Measurements from ENCODE around the gene CACNA1I.
A peak's percentile ranks its signal among the peaks of the same experiment; 100 is the strongest.
"Not testable (repeated sequence)": the region's sequence is repeated elsewhere in the genome, so short reads cannot be mapped to it uniquely, and the experiment has no call there.

The CACNA1I gene
- total RNA-seq = 125 to 156 reads per million in 2 donors

DNA sequence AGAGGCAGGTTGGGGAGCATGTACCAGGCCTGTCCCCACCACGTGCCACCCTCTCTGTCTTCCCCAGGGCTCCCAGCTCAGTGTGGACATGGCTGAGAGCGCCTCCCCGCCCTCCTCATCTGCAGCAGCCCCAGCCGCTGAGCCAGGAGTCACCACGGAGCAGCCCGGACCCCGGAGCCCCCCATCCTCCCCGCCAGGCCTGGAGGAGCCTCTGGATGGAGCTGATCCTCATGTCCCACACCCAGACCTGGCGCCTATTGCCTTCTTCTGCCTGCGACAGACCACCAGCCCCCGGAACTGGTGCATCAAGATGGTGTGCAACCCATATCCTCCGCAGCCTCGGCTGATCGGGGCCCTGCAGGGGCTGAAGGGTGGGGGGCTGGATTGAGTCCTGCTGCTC is at the start of gene CACNA1I:
TSS of gene CACNA1I (plus strand) at position 89 of the 400 bp plus-strand sequence. CDS start at position 89, 0 bp downstream.
- no peak for DNase-seq

DNA sequence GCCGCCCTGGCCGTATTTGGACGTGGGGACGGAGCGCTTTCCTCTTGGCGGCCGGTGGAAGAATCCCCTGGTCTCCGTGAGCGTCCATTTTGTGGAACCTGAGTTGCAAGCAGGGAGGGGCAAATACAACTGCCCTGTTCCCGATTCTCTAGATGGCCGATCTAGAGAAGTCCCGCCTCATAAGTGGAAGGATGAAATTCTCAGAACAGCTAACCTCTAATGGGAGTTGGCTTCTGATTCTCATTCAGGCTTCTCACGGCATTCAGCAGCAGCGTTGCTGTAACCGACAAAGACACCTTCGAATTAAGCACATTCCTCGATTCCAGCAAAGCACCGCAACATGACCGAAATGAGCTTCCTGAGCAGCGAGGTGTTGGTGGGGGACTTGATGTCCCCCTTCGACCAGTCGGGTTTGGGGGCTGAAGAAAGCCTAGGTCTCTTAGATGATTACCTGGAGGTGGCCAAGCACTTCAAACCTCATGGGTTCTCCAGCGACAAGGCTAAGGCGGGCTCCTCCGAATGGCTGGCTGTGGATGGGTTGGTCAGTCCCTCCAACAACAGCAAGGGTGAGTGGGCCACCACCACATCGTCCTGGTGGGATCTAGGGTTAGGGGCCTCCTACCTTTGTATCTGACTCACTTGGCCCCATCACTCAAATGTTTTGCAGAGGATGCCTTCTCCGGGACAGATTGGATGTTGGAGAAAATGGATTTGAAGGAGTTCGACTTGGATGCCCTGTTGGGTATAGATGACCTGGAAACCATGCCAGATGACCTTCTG is 49.3 kb upstream of the CACNA1I start:
- DNase-seq = not testable (repeated sequence)

DNA sequence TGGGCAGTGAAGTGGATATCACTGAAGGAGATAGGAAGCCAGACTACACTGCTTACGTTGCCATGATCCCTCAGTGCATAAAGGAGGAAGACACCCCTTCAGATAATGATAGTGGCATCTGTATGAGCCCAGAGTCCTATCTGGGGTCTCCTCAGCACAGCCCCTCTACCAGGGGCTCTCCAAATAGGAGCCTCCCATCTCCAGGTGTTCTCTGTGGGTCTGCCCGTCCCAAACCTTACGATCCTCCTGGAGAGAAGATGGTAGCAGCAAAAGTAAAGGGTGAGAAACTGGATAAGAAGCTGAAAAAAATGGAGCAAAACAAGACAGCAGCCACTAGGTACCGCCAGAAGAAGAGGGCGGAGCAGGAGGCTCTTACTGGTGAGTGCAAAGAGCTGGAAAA is 48.5 kb upstream of the CACNA1I start:
- DNase-seq = not testable (repeated sequence)

DNA sequence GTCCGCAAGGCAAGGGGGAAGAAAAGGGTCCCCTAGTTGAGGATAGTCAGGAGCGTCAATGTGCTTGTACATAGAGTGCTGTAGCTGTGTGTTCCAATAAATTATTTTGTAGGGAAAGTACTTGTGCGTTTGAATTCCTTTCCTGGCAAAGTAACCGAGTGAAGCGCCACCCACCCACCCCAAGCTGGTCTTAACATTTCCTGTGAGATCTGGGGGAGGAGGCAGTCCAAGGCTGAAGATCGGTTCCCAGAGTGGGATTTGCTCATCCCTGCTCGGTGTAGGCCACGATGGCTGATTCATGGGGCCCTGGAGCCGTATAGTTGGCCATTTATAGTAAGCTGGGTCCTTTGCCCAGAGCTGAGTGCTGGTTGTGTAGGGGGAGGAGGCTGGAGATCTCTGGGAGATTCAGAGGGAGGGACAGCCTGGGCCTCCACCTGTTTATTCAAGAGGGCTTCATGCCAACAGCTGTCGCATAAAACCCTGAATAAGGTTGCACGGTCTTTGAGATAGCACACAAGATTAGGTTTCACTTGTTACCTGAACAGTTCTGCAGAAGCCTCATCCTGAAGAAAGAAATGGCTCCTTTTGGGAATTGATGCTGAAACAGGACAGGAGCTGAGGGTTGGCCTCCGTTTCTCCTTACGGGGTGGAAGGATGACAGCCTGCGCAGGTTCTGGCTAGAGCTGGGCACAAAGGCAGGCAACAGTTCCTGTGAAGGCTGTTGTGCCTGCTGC is 47.8 kb upstream of the CACNA1I start:
- peak in 2 of 5 experiments; percentile 12 to 74 for DNase-seq

- no peak for DNase-seq
Observed at GRCh38 chr22:39524089-39524752, 46.3 kb upstream of the CACNA1I start.

- no peak for DNase-seq
Observed at GRCh38 chr22:39524753-39525657, 45.5 kb upstream of the CACNA1I start.

GRCh38 chr22:39525658-39525975 is 44.9 kb upstream of the CACNA1I start:
- no peak for DNase-seq

DNA sequence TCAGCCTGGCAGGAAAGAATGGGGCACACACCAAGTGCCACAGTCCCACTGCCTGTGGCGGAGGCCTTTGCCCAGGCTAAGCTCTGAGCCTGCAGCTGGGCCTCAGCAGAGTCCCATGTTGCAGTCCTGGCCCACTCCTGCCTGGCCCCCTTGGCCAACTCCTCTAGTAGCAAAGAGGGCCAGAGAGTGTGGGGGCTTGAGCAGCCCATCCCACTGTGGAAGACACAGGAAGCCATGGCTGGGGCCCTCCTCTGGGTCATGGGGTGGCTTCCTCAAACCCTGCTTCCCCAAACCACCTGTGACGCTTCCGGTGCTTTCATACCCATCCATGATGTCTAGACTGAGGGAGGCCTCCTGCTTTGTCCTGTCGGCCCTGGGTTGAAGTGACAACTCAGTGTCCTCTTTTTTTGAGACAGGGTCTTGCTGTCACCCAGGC is 43.8 kb upstream of the CACNA1I start:
- DNase-seq = peak in 2 of 5 experiments; percentile 56 to 60

GRCh38 chr22:39527481-39527961 is 43.0 kb upstream of the CACNA1I start:
- no peak for DNase-seq

DNA sequence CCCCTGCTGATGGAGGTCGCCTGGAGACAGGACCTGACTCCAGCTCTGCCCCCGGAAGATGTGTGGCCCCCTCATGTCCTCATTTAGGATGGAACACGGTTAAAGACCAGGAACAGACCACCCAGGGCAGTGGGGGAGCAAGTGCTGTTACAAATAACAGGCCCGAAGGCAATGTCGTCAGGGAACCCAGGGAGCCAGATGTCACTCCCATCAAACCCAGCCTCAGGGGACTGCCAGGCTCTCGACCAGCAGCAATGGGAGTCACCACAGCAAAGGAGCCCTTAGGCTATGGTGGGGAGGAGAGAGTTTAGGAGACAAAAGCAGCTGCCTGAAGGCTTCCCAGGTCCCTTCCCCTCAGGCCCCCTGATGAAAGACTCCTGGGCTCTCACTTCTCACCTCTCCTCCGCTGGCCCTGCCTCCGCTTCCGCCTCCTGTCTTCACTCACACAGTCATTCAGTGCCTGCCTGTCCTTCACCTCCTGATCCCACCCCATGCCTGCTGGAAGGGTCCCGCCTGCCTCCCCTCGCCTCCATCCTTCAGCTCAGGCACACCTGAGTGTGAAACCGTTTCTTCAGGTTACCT is 42.4 kb upstream of the CACNA1I start:
- no peak for DNase-seq

GRCh38 chr22:39528681-39529486 is 41.7 kb upstream of the CACNA1I start:
- peak; percentile 80 to 96 (median 87) for DNase-seq

DNA sequence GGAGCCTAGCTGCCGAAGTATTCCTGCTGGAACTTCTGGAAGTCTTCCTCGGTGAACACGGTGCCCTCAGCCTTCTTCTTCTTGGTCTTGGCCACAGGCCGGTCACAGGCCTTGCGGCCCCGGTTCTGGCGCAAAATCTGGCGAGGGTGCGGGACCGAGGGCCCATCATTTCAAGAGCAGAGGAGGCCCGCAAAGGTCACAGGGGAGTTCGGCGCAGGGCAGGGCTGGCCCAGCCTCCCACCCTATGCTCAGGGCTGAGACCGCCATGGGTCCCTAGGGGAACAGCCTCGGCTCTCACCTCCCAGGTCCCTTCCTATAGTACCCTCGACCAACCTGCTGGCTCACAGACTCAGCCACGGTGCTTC is 41.1 kb upstream of the CACNA1I start:
- DNase-seq = no peak

DNA sequence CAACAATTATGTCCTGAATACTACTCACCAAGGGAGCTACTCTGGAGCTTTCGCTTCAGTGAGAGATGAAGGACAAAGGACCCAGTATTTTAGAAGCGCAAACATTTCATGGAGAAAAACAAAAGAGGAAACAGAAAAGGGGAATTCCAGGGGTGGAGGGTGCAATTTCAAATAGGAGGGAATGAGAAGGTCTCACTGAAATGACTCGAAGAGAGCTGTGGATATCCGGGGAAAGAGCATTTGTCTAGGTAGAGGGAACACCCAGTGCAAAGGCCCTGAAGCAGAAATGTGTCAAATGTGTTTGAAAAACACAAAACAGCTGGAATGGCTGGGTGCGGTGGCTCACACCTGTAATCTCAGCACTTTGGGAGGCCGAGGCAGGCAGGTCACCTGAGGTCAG is 40.4 kb upstream of the CACNA1I start:
- no peak for DNase-seq

DNA sequence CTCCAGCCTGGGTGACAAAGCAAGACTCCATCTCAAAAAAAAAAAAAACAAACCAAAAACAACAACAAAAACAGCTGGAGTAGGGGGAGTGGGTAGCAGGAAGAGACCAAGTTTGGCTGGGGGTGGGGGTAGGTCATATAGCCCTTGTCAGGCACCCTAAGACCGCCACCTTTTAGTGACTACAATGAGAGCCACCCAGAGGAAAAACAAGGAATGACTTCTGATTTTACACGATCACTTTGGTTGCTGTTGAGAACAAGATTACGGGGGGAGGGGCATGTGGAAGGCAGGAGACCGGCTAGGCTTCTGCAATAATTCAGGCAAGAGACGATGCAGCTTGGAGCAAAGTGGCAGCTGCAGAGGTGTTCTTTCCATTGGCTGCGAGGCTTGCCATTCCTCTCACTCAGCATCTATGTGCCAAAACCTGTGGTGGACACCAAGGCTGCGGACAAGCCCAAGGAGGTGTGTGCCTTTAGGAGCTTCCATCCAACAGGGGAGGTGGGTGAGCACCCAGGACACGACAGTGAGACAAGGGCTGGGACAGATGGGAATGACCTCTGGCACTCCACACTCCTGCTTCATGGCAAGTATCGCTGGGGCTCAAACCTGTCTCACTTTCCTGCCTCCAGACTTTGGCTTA is 39.7 kb upstream of the CACNA1I start:
- peak in 1 of 5 experiments; percentile 68 for DNase-seq

DNA sequence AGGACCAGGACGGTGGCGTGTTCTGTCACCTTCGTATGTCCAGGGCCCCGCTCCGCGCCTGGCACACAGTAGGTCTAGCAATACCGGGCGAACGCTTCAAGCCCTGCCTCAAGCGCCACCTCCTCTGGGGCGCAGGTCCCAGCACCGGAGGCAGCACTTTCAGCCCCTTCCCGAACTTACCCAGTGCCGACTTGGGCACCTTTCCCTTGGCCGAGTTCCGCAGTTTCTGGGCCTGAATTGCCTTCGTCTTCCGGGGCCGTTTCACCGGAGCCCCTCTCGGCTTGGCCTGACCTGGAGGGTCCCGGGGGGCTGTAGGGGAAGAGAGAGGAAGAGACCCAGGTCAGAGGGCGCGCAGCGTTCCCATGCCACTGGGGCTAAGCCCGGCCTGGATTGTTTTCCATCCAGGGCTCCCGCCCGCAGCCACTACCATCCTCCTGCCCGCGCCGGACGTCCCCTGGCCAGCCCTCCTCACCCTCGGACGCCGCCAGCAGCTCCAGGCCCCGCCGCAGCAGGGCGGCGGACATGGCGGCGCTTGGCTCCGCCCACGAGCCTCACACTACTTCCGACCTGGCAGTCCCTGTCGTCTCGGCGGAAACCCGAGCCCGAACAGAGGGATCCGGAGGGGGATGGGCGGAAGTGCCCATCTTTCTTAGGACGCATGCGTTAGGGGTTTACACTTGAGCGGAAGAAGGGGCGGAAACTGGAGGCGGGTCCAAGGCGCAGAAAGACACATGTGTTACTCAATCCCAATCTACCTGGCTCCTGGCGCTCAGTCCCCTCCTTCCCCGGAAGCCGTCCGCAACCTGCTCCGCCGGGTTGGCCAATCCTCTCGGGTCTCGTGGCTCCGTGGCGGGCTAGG is 38.1 kb upstream of the CACNA1I start, which contains the start of gene RPS19BP1:
TSS of gene RPS19BP1 (minus strand) at position 534 of the 859 bp plus-strand sequence. CDS start at position 524, 10 bp downstream.
- DNase-seq = peak; percentile 94 to 100 (median 99)

- no peak for DNase-seq
Observed at GRCh38 chr22:39534092-39534506, 36.5 kb upstream of the CACNA1I start.

DNA sequence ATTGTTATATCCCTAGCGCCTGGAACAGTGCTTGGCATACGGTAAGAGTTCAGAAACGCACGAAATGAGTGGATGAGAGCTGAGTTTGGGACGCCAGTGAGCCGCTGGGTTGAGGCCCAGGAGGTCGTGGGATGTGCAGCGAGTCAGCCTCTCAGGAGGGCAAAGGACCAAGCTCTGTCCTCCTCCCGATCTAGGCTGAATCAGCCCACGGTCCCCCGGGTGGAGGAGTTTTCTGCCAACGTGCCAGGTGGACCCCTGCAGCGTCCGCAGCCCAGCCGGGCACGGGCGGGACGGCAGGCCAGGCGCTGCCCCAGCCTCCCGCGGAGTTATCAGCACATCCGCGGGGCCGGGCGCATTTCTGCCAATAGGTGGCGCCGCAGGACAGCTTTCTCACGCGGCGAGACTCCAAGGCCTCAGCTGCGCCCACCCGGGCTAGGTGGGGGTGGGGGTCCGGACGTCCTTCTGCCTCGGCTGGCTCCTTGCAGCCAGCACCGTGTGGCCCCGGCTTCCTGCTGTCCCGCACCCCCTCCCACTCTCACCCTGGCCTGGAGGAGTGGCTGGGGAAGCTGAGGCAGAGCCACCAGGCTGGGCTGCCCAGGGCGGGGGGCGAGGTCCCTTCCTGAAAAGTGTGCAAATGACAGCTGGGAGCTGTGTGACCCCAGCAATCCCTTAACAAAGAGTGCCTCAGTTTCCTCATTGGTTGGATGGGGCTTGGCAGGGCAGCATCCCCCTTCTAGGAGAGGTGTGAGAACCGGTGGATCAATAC is 35.8 kb upstream of the CACNA1I start:
- DNase-seq = peak; percentile 58 to 75 (median 72)

- no peak for DNase-seq
Observed at GRCh38 chr22:39535357-39535725, 35.2 kb upstream of the CACNA1I start.

Measured in T-helper 2 cell (primary cell).